ENCODE data around the gene POLE2.
"Not testable (repeated sequence)": the region's sequence is repeated elsewhere in the genome, so short reads cannot be mapped to it uniquely, and the experiment has no call there.

DNA sequence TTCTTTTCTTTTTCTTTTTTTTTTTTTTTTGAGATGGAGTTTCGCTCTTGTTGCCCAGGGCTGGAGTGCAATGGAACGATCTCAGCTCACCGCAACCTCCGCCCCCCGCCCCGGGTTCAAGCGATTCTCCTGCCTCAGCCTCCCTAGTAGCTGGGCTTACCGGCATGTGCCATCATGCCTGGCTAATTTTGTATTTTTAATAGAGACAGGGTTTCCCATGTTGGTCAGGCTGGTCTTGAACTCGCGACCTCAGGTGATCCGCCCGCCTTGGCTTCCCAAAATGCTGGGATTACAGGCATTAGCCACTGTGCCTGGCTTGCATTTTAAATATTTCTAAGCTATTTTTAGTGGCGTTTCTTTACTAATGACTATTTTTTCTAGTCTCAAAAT is 5.7 kb upstream of the POLE2 start:
- not testable (repeated sequence) for TF ChIP-seq POLR2AphosphoS5 (IDR thresholded peaks at IDR 0.05; ENCODE audit: low read depth, low read length); SIN3A (IDR thresholded peaks at IDR 0.05; ENCODE audit: borderline replicate concordance, insufficient read depth, low read depth, low read length)
- TF ChIP-seq, protein P1, sequence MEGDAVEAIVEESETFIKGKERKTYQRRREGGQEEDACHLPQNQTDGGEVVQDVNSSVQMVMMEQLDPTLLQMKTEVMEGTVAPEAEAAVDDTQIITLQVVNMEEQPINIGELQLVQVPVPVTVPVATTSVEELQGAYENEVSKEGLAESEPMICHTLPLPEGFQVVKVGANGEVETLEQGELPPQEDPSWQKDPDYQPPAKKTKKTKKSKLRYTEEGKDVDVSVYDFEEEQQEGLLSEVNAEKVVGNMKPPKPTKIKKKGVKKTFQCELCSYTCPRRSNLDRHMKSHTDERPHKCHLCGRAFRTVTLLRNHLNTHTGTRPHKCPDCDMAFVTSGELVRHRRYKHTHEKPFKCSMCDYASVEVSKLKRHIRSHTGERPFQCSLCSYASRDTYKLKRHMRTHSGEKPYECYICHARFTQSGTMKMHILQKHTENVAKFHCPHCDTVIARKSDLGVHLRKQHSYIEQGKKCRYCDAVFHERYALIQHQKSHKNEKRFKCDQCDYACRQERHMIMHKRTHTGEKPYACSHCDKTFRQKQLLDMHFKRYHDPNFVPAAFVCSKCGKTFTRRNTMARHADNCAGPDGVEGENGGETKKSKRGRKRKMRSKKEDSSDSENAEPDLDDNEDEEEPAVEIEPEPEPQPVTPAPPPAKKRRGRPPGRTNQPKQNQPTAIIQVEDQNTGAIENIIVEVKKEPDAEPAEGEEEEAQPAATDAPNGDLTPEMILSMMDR (IDR thresholded peaks at IDR 0.05) = not testable (repeated sequence)

Measured in Panc1 (cell line).